ENCODE measurements around the gene FBLN1. TPM values are rescaled to one million over a fixed set of nuclear protein-coding genes. Genes with fewer than 3 reads are reported as not detected.

The FBLN1 gene
- total and polyA plus RNA-seq, 9 donors = 62.7 to 394 (median 189) TPM

GRCh38 chr22:45645526-45646414 lies 143.1 kb downstream of the FBLN1 start:
- WGBS, 3 donors = 18 to 36% (median 22%) methylated on average over 30 to 54 of the region's 54 CpGs
- intact Hi-C loops (cut with DNase I) = loop anchor here in 1 of 4 donors (10.0 kb wide), 1 partner anchor 219 kb away; no protein-coding TSS in a partner anchor

GRCh38 chr22:45647532-45648225 lies 145.0 kb downstream of the FBLN1 start:
- TF ChIP-seq CTCF (IDR thresholded peaks at IDR 0.05) = no peak
- no peak for TF ChIP-seq POLR2A (IDR thresholded peaks at IDR 0.05)
- TF ChIP-seq EP300 (IDR thresholded peaks at IDR 0.05) = no peak
- Histone ChIP-seq H3K27me3 (no peaks in the 10 kb centered on the region), H3K9me3 (no peaks in the 10 kb centered on the region), H3K36me3 (no peaks in the 10 kb centered on the region), H3K4me1 (ENCODE audit: insufficient read depth) (no peaks in the 10 kb centered on the region), H3K27ac (no peak overlapping the region), H3K4me3 (no peak overlapping the region)
- intact Hi-C loops (cut with DNase I) = loop anchor here in 1 of 4 donors (10.0 kb wide), 1 partner anchor 217 kb away; no protein-coding TSS in a partner anchor
- DNase-seq = no peak
- WGBS, 3 donors = 84 to 88% (median 84%) methylated on average over 18 of the region's 18 CpGs

More at GRCh38 chr22:45645526-45646414, 143.1 kb downstream of the FBLN1 start:
- no peaks in the 10 kb centered on the region for H3K36me3 ChIP-seq
- H3K9me3 ChIP-seq = no peaks in the 10 kb centered on the region
- peak; percentile 54 to 84 (median 73) for DNase-seq
- H3K27ac ChIP-seq = no peak overlapping the region
- TF ChIP-seq POLR2A (IDR thresholded peaks at IDR 0.05) = no peak
- TF ChIP-seq EP300 (IDR thresholded peaks at IDR 0.05) = no peak
- peak; percentile 72 to 94 (median 91) for TF ChIP-seq CTCF (IDR thresholded peaks at IDR 0.05)
- no peak overlapping the region for H3K4me3 ChIP-seq
- H3K27me3 ChIP-seq = no peaks in the 10 kb centered on the region
- H3K4me1 ChIP-seq (ENCODE audit: insufficient read depth) = no peaks in the 10 kb centered on the region

DNA sequence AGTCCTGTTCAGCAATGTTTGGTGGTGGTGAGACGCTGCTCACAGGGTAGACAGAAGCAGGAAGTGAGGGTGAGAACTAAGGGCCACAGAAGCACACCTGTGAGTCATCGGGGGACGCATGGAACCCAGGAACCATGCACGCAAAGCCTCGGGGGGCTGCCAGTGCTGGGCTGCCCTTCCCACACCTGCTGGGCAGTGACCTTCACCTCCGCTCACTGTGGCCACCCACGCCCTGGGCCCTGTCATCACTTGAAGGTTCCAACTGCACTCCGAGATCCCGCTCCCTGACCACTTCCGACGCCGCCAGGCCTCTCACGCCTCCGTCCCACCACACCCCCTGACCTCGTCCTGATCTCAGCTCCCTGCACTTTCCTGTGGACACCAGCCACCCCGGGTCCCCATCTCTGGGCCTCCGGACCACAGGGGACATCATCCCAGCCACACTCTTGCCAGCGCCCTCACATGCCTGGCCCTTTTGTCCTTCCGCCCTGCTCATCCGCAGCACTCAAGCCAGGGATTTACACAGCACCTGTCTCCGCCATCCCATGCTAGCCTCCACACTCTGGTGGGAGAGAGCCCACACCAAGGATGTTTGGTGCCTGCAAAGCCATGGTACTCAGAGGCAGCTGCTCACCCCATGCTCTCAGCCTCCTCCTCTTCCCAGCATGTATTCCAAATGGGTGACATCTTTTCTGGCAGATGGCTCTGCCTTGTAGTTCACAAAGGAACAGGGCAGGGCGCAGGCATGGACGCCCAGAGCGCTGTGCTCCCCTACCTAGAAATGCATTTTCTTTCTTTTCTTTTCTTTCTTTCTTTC lies 145.8 kb downstream of the FBLN1 start:
- Histone ChIP-seq H3K27ac (no peak overlapping the region), H3K27me3 (no peaks in the 10 kb centered on the region), H3K4me1 (ENCODE audit: insufficient read depth) (no peaks in the 10 kb centered on the region), H3K9me3 (no peaks in the 10 kb centered on the region), H3K36me3 (no peaks in the 10 kb centered on the region), H3K4me3 (no peak overlapping the region)
- TF ChIP-seq POLR2A (IDR thresholded peaks at IDR 0.05) = no peak
- WGBS, 3 donors = 74 to 83% (median 82%) methylated on average over 24 of the region's 24 CpGs
- intact Hi-C loops (cut with DNase I) = loop anchor here in 1 of 4 donors (10.0 kb wide), 1 partner anchor 216 kb away; no protein-coding TSS in a partner anchor
- no peak for DNase-seq

- H3K4me3 ChIP-seq = no peak overlapping the region
- H3K27ac ChIP-seq = no peak overlapping the region
- 86 to 95% (median 93%) methylated on average over 6 of the region's 6 CpGs for WGBS, 3 donors
- intact Hi-C loops (cut with DNase I) = loop anchor here in 1 of 4 donors (10.0 kb wide), 1 partner anchor 215 kb away; no protein-coding TSS in a partner anchor
- no peaks in the 10 kb centered on the region for H3K4me1 ChIP-seq (ENCODE audit: insufficient read depth)
- DNase-seq = no peak
- H3K9me3 ChIP-seq = no peaks in the 10 kb centered on the region
- no peak for TF ChIP-seq CTCF (IDR thresholded peaks at IDR 0.05)
- no peak for TF ChIP-seq POLR2A (IDR thresholded peaks at IDR 0.05)
- no peak for TF ChIP-seq EP300 (IDR thresholded peaks at IDR 0.05)
- H3K36me3 ChIP-seq = no peaks in the 10 kb centered on the region
- H3K27me3 ChIP-seq = no peaks in the 10 kb centered on the region
These were observed 147.1 kb downstream of the FBLN1 start for GRCh38 chr22:45649809-45650208.
